ENCODE measurements around the gene SUGP1.

Gene SUGP1

GRCh38 chr19:19276386-19276785, 43.9 kb downstream of the SUGP1 start:
- H3K4me3 ChIP-seq (ENCODE audit: low read depth, low read length) = no peak overlapping the region
- DNase-seq (ENCODE audit: low read depth) = peak; percentile 86
- TF ChIP-seq CTCF (conservative IDR thresholded peaks at IDR 0.05; ENCODE audit: low read depth, low read length) = no peak

- no peak overlapping the region for H3K4me3 ChIP-seq (ENCODE audit: low read depth, low read length)
- TF ChIP-seq CTCF (conservative IDR thresholded peaks at IDR 0.05; ENCODE audit: low read depth, low read length) = no peak
- DNase-seq (ENCODE audit: low read depth) = no peak
These were observed 45.4 kb downstream of the SUGP1 start for GRCh38 chr19:19274716-19275565.

GRCh38 chr19:19274146-19274545, 46.2 kb downstream of the SUGP1 start:
- DNase-seq (ENCODE audit: low read depth) = no peak
- no peak overlapping the region for H3K4me3 ChIP-seq (ENCODE audit: low read depth, low read length)
- no peak for TF ChIP-seq CTCF (conservative IDR thresholded peaks at IDR 0.05; ENCODE audit: low read depth, low read length)

GRCh38 chr19:19271828-19272599, 48.3 kb downstream of the SUGP1 start:
- TF ChIP-seq CTCF (conservative IDR thresholded peaks at IDR 0.05; ENCODE audit: low read depth, low read length) = no peak
- DNase-seq (ENCODE audit: low read depth) = no peak
- no peak overlapping the region for H3K4me3 ChIP-seq (ENCODE audit: low read depth, low read length)

- DNase-seq (ENCODE audit: low read depth) = no peak
- TF ChIP-seq CTCF (conservative IDR thresholded peaks at IDR 0.05; ENCODE audit: low read depth, low read length) = no peak
- no peak overlapping the region for H3K4me3 ChIP-seq (ENCODE audit: low read depth, low read length)
These were observed 49.3 kb downstream of the SUGP1 start for GRCh38 chr19:19270749-19271571.

GRCh38 chr19:19269952-19270694, 50.2 kb downstream of the SUGP1 start:
- H3K4me3 ChIP-seq (ENCODE audit: low read depth, low read length) = no peak overlapping the region
- no peak for TF ChIP-seq CTCF (conservative IDR thresholded peaks at IDR 0.05; ENCODE audit: low read depth, low read length)
- no peak for DNase-seq (ENCODE audit: low read depth)

Data from choroid plexus epithelial cell (primary cell).